Esophagus muscularis mucosa (tissue), 3 donors: ENCODE data around the gene ZFPM1.

Source experiments
- POLR2AphosphoS5 ChIP-seq, 2 donors: sonication (generic); formaldehyde crosslinking; IDR thresholded peaks; one replicate each; pipeline ENCODE4 v1.6.1; 2017; ENCODE audit warnings: antibody characterized with exemption in 2 of 2
- TF ChIP-seq, protein P1 (sequence below), 3 experiments: fragments of 200-600 bp in 2 of 3; fragments of 450-650 bp in 1 of 3; sonication (generic) in 2 of 3; IDR thresholded peaks; one replicate each; pipeline ENCODE4 v1.5.1; 2017 to 2019; ENCODE audit warnings: antibody characterized with exemption in 3 of 3, mild to moderate bottlenecking in 2 of 3, moderate library complexity in 1 of 3

GRCh38 chr16:88531346-88531745, 78.3 kb downstream of the ZFPM1 start:
- TF ChIP-seq, protein P1, sequence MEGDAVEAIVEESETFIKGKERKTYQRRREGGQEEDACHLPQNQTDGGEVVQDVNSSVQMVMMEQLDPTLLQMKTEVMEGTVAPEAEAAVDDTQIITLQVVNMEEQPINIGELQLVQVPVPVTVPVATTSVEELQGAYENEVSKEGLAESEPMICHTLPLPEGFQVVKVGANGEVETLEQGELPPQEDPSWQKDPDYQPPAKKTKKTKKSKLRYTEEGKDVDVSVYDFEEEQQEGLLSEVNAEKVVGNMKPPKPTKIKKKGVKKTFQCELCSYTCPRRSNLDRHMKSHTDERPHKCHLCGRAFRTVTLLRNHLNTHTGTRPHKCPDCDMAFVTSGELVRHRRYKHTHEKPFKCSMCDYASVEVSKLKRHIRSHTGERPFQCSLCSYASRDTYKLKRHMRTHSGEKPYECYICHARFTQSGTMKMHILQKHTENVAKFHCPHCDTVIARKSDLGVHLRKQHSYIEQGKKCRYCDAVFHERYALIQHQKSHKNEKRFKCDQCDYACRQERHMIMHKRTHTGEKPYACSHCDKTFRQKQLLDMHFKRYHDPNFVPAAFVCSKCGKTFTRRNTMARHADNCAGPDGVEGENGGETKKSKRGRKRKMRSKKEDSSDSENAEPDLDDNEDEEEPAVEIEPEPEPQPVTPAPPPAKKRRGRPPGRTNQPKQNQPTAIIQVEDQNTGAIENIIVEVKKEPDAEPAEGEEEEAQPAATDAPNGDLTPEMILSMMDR (IDR thresholded peaks at IDR 0.05) = no peak
- no peak for TF ChIP-seq POLR2AphosphoS5 (IDR thresholded peaks at IDR 0.05)
